ENCODE data around the gene NDUFB11. TPM values are rescaled to one million over a fixed set of nuclear protein-coding genes. Genes with fewer than 3 reads are reported as not detected.
A peak's percentile ranks its signal among the peaks of the same experiment; 100 is the strongest.

The NDUFB11 gene
- total and polyA plus RNA-seq, 9 of the 15 experiments (the other 6 are each of a cell fraction or from before 2014, with no cell fraction given), result 20.9 to 269 (median 86.8) TPM

GRCh38 chrX:47144626-47145394, at the start of gene NDUFB11, which contains the start of gene RBM10 (continued):
- TF ChIP-seq BCLAF1 (IDR thresholded peaks at IDR 0.05; ENCODE audit: borderline replicate concordance in 1 of 2, control insufficient read depth in 1 of 2, low read depth in 2 of 2, low read length in 1 of 2), result no peak
- TF ChIP-seq KLF10 (CRISPR knock-in tag; IDR thresholded peaks at IDR 0.05), result no peak
- TF ChIP-seq ZC3H11A (IDR thresholded peaks at IDR 0.05; ENCODE audit: low read depth, low read length), result no peak
- TF ChIP-seq ASH1L (IDR thresholded peaks at IDR 0.05; ENCODE audit: borderline replicate concordance, low read depth, partially characterized antibody), result peak; percentile 74
- TF ChIP-seq HMBOX1 (IDR thresholded peaks at IDR 0.05), result no peak
- TF ChIP-seq ZNF165 (CRISPR knock-in tag; IDR thresholded peaks at IDR 0.05; ENCODE audit: borderline replicate concordance), result no peak
- no peak for TF ChIP-seq GTF2B (IDR thresholded peaks at IDR 0.05; ENCODE audit: extremely low read depth, insufficient read length)
- no peak for TF ChIP-seq ZBTB40 (IDR thresholded peaks at IDR 0.05)
- TF ChIP-seq ZBTB40 (CRISPR knock-in tag; IDR thresholded peaks at IDR 0.05), result no peak
- no peak for TF ChIP-seq HNRNPLL (IDR thresholded peaks at IDR 0.05; ENCODE audit: low read depth, low read length, poor library complexity, severe bottlenecking)
